Sigmoid colon (tissue), 7 donors: Measurements from ENCODE around the gene H19. TPM values are rescaled to one million over a fixed set of nuclear protein-coding genes. Genes with fewer than 3 reads are reported as not detected.

Experiments
- DNase-seq: peaks from one replicate; pipeline ENCODE4 v3.0.0-alpha.2; 2019
- H3K27ac ChIP-seq, 4 donors: fragments of 200-600 bp; sonication (generic); one replicate each; pipeline ENCODE4 v1.5.1; 2016 to 2019; ENCODE audit warnings: mild to moderate bottlenecking in 1 of 4
- H3K27me3 ChIP-seq, 3 donors: fragments of 200-600 bp; sonication (generic); one replicate each; pipeline ENCODE4 v1.5.1; 2019; ENCODE audit warnings: mild to moderate bottlenecking in 1 of 3
- H3K36me3 ChIP-seq, 4 donors: fragments of 200-600 bp; sonication (generic); one replicate each; pipeline ENCODE4 v1.5.1; 2016 to 2019
- H3K4me1 ChIP-seq, 4 donors: fragments of 200-600 bp; sonication (generic); one replicate each; pipeline ENCODE4 v1.5.1; 2017 to 2019
- H3K4me3 ChIP-seq, 4 donors: fragments of 200-600 bp; sonication (generic); one replicate each; pipeline ENCODE4 v1.5.1; 2017 to 2019; ENCODE audit warnings: mild to moderate bottlenecking in 2 of 4, moderate library complexity in 1 of 4
- H3K9me3 ChIP-seq, 4 donors: fragments of 200-600 bp in 3 of 4; sonication (generic) in 3 of 4; one replicate each; pipeline versions ENCODE4 v1.5.1 to v1.6.1; 2013 to 2019
- CTCF ChIP-seq, 4 experiments: fragments of 450-650 bp in 3 of 4; fragments of 200-600 bp in 1 of 4; IDR thresholded peaks; one replicate each; pipeline ENCODE4 v1.5.1; 2016 to 2019; ENCODE audit warnings: antibody characterized with exemption in 4 of 4, mild to moderate bottlenecking in 3 of 4, moderate library complexity in 2 of 4
- EP300 ChIP-seq, 4 donors: sonication (generic); formaldehyde crosslinking; IDR thresholded peaks; one replicate each; pipeline ENCODE4 v1.6.1; 2017; ENCODE audit warnings: antibody characterized with exemption in 4 of 4
- POLR2A ChIP-seq, 2 donors: fragments of 450-650 bp; IDR thresholded peaks; one replicate each; pipeline ENCODE4 v1.6.1; 2016; ENCODE audit warnings: antibody characterized with exemption in 2 of 2, mild to moderate bottlenecking in 2 of 2, moderate library complexity in 2 of 2
- POLR2AphosphoS5 ChIP-seq, 4 donors: sonication (generic); formaldehyde crosslinking; IDR thresholded peaks; one replicate each; pipeline ENCODE4 v1.6.1; 2017; ENCODE audit warnings: antibody characterized with exemption in 4 of 4
- WGBS, 2 donors: extraction: QIAGEN DNeasy Blood & Tissue Kit; methylation state at CpG; one replicate each; pipeline ENCODE4 v1.1.7; 2013; 5-methylcytosine and 5-hydroxymethylcytosine counted together
- intact Hi-C: fragments of 100-400 bp; cut with DNase I; formaldehyde crosslinking; loops from one replicate; pipeline ENCODE4 v1.15.1; 2023
- polyA plus RNA-seq, 3 donors: library from polyadenylated mRNA; stranded (reverse); fragments of 200-250 nt; gene quantifications; one replicate each; pipeline ENCODE4 v1.2.3, GENCODE V29; 2013
- total RNA-seq, 4 donors: library from RNA; depleted of rRNA; stranded (reverse); fragments of >200 nt; gene quantifications; one replicate each; pipeline ENCODE4 v1.1.0, GENCODE V29; 2016
- donor health status: healthy with polysubstance abuse.
- donor health status: Bipolar disorder and iron deficiency.
- donor health status: healthy.

H19 gene
- total and polyA plus RNA-seq, 7 donors, result 9.9 to 349 (median 67.6) TPM

GRCh38 chr11:2012440-2012839 lies 14.8 kb upstream of the H19 start:
- TF ChIP-seq POLR2A (IDR thresholded peaks at IDR 0.05) (no peak), CTCF (IDR thresholded peaks at IDR 0.05) (no peak), EP300 (IDR thresholded peaks at IDR 0.05) (no peak)
- WGBS, 2 donors, result no CpG with 5 or more reads among the region's 25 CpGs
- Histone ChIP-seq H3K4me1 (no peaks in the 10 kb centered on the region), H3K9me3 (no peaks in the 10 kb centered on the region), H3K27me3 (no peaks in the 10 kb centered on the region), H3K4me3 (no peak overlapping the region), H3K36me3 (no peaks in the 10 kb centered on the region), H3K27ac (no peak overlapping the region)
- intact Hi-C loops, result no loop called here
- no peak for DNase-seq

GRCh38 chr11:2004466-2004865 lies 6.8 kb upstream of the H19 start:
- Histone ChIP-seq H3K4me1 (no peaks in the 10 kb centered on the region), H3K36me3 (no peaks in the 10 kb centered on the region), H3K4me3 (no peak overlapping the region), H3K27ac (no peak overlapping the region), H3K27me3 (no peaks in the 10 kb centered on the region), H3K9me3 (no peaks in the 10 kb centered on the region)
- intact Hi-C loops, result no loop called here
- DNase-seq, result no peak
- no CpG with 5 or more reads among the region's 13 CpGs for WGBS, 2 donors
- TF ChIP-seq POLR2AphosphoS5 (IDR thresholded peaks at IDR 0.05), result no peak
- no peak for TF ChIP-seq EP300 (IDR thresholded peaks at IDR 0.05)
- no peak for TF ChIP-seq POLR2A (IDR thresholded peaks at IDR 0.05)
- TF ChIP-seq CTCF (IDR thresholded peaks at IDR 0.05), result no peak

GRCh38 chr11:2002807-2003206 lies 5.2 kb upstream of the H19 start:
- H3K9me3 ChIP-seq, result no peaks in the 10 kb centered on the region
- intact Hi-C loops, result no loop called here
- H3K27me3 ChIP-seq, result no peaks in the 10 kb centered on the region
- TF ChIP-seq CTCF (IDR thresholded peaks at IDR 0.05), result no peak
- no peak overlapping the region for H3K4me3 ChIP-seq
- no peaks in the 10 kb centered on the region for H3K36me3 ChIP-seq
- no peak for DNase-seq
- no CpG with 5 or more reads among the region's 19 CpGs for WGBS, 2 donors
- H3K4me1 ChIP-seq, result no peaks in the 10 kb centered on the region
- H3K27ac ChIP-seq, result no peak overlapping the region

- intact Hi-C loops, result no loop called here
- TF ChIP-seq EP300 (IDR thresholded peaks at IDR 0.05) (no peak), CTCF (IDR thresholded peaks at IDR 0.05) (no peak), POLR2A (IDR thresholded peaks at IDR 0.05) (no peak), POLR2AphosphoS5 (IDR thresholded peaks at IDR 0.05) (no peak)
- DNase-seq, result no peak
- Histone ChIP-seq H3K27me3 (no peaks in the 10 kb centered on the region), H3K9me3 (no peaks in the 10 kb centered on the region), H3K36me3 (no peaks in the 10 kb centered on the region), H3K27ac (no peak overlapping the region), H3K4me1 (no peaks in the 10 kb centered on the region), H3K4me3 (no peak overlapping the region)
- WGBS, 2 donors, result no CpG with 5 or more reads among the region's 42 CpGs
These were observed 4.6 kb upstream of the H19 start for GRCh38 chr11:2002042-2002776.

- Histone ChIP-seq H3K27me3 (no peaks in the 10 kb centered on the region), H3K36me3 (no peaks in the 10 kb centered on the region), H3K9me3 (no peaks in the 10 kb centered on the region), H3K4me1 (no peaks in the 10 kb centered on the region), H3K4me3 (no peak overlapping the region), H3K27ac (no peak overlapping the region)
- TF ChIP-seq POLR2AphosphoS5 (IDR thresholded peaks at IDR 0.05) (no peak), CTCF (IDR thresholded peaks at IDR 0.05) (no peak), POLR2A (IDR thresholded peaks at IDR 0.05) (no peak), EP300 (IDR thresholded peaks at IDR 0.05) (no peak)
- intact Hi-C loops, result no loop called here
- WGBS, 2 donors, result no CpG with 5 or more reads among the region's 15 CpGs
- no peak for DNase-seq
These were observed 1.2 kb upstream of the H19 start for GRCh38 chr11:1998861-1999260.
